KMS-11 (cell line): ENCODE measurements around the gene NSUN2.

Experiments used
- H2AFZ ChIP-seq: fragments of 200-600 bp; sonication (generic); 2 replicates; pipeline ENCODE4 v1.6.1; 2016; ENCODE audit warnings: antibody characterized with exemption, mixed run types, low read depth
- H3K27ac ChIP-seq: fragments of 200-600 bp; sonication (generic); 2 replicates; pipeline ENCODE4 v1.6.1; 2016; ENCODE audit warnings: mild to moderate bottlenecking, mixed run types
- H3K27me3 ChIP-seq: fragments of 200-600 bp; sonication (generic); 2 replicates; pipeline ENCODE4 v1.6.1; 2017; ENCODE audit warnings: mild to moderate bottlenecking, low read depth, mixed run types, moderate library complexity; ENCODE audit not compliant: insufficient read depth
- H3K36me3 ChIP-seq: fragments of 200-600 bp; sonication (generic); 2 replicates; pipeline ENCODE4 v1.6.1; 2017; ENCODE audit warnings: mild to moderate bottlenecking, mixed run types; ENCODE audit not compliant: insufficient read depth
- H3K4me1 ChIP-seq: fragments of 200-600 bp; sonication (generic); 2 replicates; pipeline ENCODE4 v1.6.1; 2016; ENCODE audit warnings: mild to moderate bottlenecking, low read depth, mixed run types; ENCODE audit not compliant: poor library complexity, severe bottlenecking
- H3K4me2 ChIP-seq: fragments of 200-600 bp; sonication (generic); 2 replicates; pipeline ENCODE4 v1.7.0; 2016; ENCODE audit warnings: mild to moderate bottlenecking, mixed run types
- H3K4me3 ChIP-seq: fragments of 200-600 bp; sonication (generic); IDR thresholded peaks from 2 replicates; pipeline ENCODE4 v1.6.1; 2017; ENCODE audit warnings: low read depth, low read length, mixed read lengths; ENCODE audit not compliant: insufficient read depth
- H3K79me2 ChIP-seq: fragments of 200-600 bp; sonication (generic); 2 replicates; pipeline ENCODE4 v1.6.1; 2016; ENCODE audit warnings: low read depth, mixed run types; ENCODE audit not compliant: insufficient read depth
- H3K9ac ChIP-seq: fragments of 200-600 bp; sonication (generic); 2 replicates; pipeline ENCODE4 v1.6.1; 2016; ENCODE audit warnings: mild to moderate bottlenecking, mixed run types
- H4K20me1 ChIP-seq: fragments of 200-600 bp; sonication (generic); 2 replicates; pipeline ENCODE4 v1.6.1; 2016; ENCODE audit warnings: mild to moderate bottlenecking, mixed run types; ENCODE audit not compliant: insufficient read depth
- CTCF ChIP-seq: fragments of 200-600 bp; sonication (generic); conservative IDR thresholded peaks from 2 replicates; pipeline ENCODE4 v1.6.1; 2017; ENCODE audit warnings: low read depth, mild to moderate bottlenecking, antibody characterized with exemption, low read length, moderate library complexity, mixed read lengths

Gene NSUN2

GRCh38 chr5:6611334-6612256 lies 21.2 kb downstream of the NSUN2 start:
- no peak overlapping the region for H2AFZ ChIP-seq
- H3K27ac ChIP-seq: no peak overlapping the region
- H3K36me3 ChIP-seq: peaks cover 42% of the 10 kb centered on the region; the same call in 1 of the 2 replicates
- H3K79me2 ChIP-seq: peaks cover 52% of the 10 kb centered on the region
- H3K4me3 ChIP-seq: no peak overlapping the region
- no peak overlapping the region for H3K9ac ChIP-seq
- no peak overlapping the region for H3K4me2 ChIP-seq
- H4K20me1 ChIP-seq: peaks cover 6% of the 10 kb centered on the region
- no peaks in the 10 kb centered on the region for H3K27me3 ChIP-seq
- TF ChIP-seq CTCF: no peak
- peaks cover 7% of the 10 kb centered on the region for H3K4me1 ChIP-seq

GRCh38 chr5:6608016-6608415 lies 24.8 kb downstream of the NSUN2 start:
- H4K20me1 ChIP-seq: no peaks in the 10 kb centered on the region
- no peak for TF ChIP-seq CTCF

GRCh38 chr5:6607559-6607936 lies 25.3 kb downstream of the NSUN2 start:
- Histone ChIP-seq H3K4me1 (peaks cover 7% of the 10 kb centered on the region), H3K27ac (no peak overlapping the region), H3K36me3 (peaks cover 55% of the 10 kb centered on the region; the same call in 1 of the 2 replicates), H3K4me2 (no peak overlapping the region), H3K79me2 (peaks cover 19% of the 10 kb centered on the region; the same call in 1 of the 2 replicates), H3K4me3 (no peak overlapping the region), H3K27me3 (no peaks in the 10 kb centered on the region), H4K20me1 (no peaks in the 10 kb centered on the region), H3K9ac (no peak overlapping the region), H2AFZ (no peak overlapping the region)
- no peak for TF ChIP-seq CTCF

More at GRCh38 chr5:6608016-6608415, 24.8 kb downstream of the NSUN2 start:
- Histone ChIP-seq H3K36me3 (peaks cover 54% of the 10 kb centered on the region; the same call in 1 of the 2 replicates), H3K27ac (no peak overlapping the region), H3K9ac (no peak overlapping the region), H3K27me3 (no peaks in the 10 kb centered on the region), H2AFZ (no peak overlapping the region), H3K79me2 (peaks cover 20% of the 10 kb centered on the region; the same call in 1 of the 2 replicates), H3K4me2 (no peak overlapping the region), H3K4me1 (peaks cover 7% of the 10 kb centered on the region), H3K4me3 (no peak overlapping the region)

- Histone ChIP-seq H3K9ac (no peak overlapping the region), H3K79me2 (peaks cover 14% of the 10 kb centered on the region; the same call in 1 of the 2 replicates), H3K27ac (no peak overlapping the region), H3K27me3 (no peaks in the 10 kb centered on the region), H3K4me2 (no peak overlapping the region), H4K20me1 (no peaks in the 10 kb centered on the region), H3K4me3 (no peak overlapping the region), H3K36me3 (peaks cover 58% of the 10 kb centered on the region; the same call in 1 of the 2 replicates), H3K4me1 (peaks cover 7% of the 10 kb centered on the region), H2AFZ (no peak overlapping the region)
- no peak for TF ChIP-seq CTCF
Measured at GRCh38 chr5:6606884-6607558, 25.8 kb downstream of the NSUN2 start.
